Measurements from ENCODE around the gene MEF2D.

DNA sequence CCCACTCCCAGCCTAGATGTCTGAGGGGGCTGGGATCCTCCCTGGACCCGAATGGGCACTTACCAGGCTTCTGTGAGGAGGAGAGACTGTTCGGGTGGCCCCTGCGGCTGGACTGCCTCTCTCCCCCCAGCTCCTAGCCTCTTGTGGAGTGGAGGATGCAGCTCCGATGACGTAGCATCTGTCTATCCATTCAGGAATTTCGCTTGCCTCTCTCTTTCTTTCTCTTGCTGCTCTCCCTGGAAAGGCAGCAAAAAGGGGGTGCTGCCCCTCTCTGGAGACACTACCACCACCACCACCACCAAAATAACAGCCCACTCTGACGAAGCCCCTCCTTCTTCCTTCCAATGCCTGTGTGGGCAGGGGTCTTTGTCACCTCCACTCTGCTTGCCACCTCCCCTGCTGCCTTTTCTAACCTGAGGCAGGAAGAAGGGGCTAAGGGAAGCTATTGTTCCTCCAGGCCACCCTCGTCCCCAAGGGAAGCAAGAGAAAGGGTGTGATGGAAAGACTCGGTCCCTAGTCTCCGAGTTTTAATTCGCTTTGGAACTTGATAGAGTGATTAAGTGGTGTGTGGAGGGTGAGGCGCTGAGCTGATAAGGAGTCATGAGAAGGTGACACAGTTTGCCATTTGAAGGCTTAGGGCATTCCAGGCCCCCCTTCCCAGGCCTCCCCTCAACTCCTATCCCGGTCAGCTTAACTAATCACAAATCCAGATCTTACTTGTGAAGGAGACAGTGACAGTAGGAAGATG, 71.1 kb downstream of the MEF2D start:
- TF ChIP-seq CTCF (IDR thresholded peaks at IDR 0.05; ENCODE audit: low read depth, low read length) (no peak), EZH2phosphoT487 (IDR thresholded peaks at IDR 0.05; ENCODE audit: low read depth) (0 out of 2 replicates have a peak, but pooled peaks have one; percentile 27)

Data from OCI-LY3 (cell line).